GM18499 (cell line): Measurements from ENCODE around the gene CCR9.

Experiments used
- ATAC-seq: cut with Tn5 transposase; IDR thresholded peaks from one replicate; pipeline ENCODE4 v1.9.1; 2021; ENCODE audit warnings: moderate number of reproducible peaks; ENCODE audit not compliant: insufficient read depth, unreplicated experiment

The CCR9 gene

GRCh38 chr3:45871780-45872179 is 14.6 kb upstream of the CCR9 start:
- no peak for ATAC-seq

GRCh38 chr3:45872569-45872968 is 13.8 kb upstream of the CCR9 start:
- ATAC-seq, result no peak

GRCh38 chr3:45873036-45873435 is 13.3 kb upstream of the CCR9 start:
- ATAC-seq, result no peak

GRCh38 chr3:45873638-45874037 is 12.7 kb upstream of the CCR9 start:
- no peak for ATAC-seq

GRCh38 chr3:45874677-45875346 is 11.5 kb upstream of the CCR9 start:
- no peak for ATAC-seq

- ATAC-seq, result no peak
Observed at GRCh38 chr3:45878124-45878523, 8.2 kb upstream of the CCR9 start.

- ATAC-seq, result no peak
Observed at GRCh38 chr3:45880725-45881077, 5.6 kb upstream of the CCR9 start.

- no peak for ATAC-seq
Observed at GRCh38 chr3:45881078-45882022, 5.0 kb upstream of the CCR9 start.

GRCh38 chr3:45884368-45885201 is 1.8 kb upstream of the CCR9 start:
- ATAC-seq, result no peak

- ATAC-seq, result no peak
Observed at GRCh38 chr3:45887285-45887684, 942 bp downstream of the CCR9 start.

- no peak for ATAC-seq
Observed at GRCh38 chr3:45887759-45888511, 1.6 kb downstream of the CCR9 start.

- no peak for ATAC-seq
Observed at GRCh38 chr3:45889337-45889736, 3.0 kb downstream of the CCR9 start.

- ATAC-seq, result no peak
Observed at GRCh38 chr3:45890405-45890804, 4.1 kb downstream of the CCR9 start.

GRCh38 chr3:45892161-45892560 is 5.8 kb downstream of the CCR9 start:
- no peak for ATAC-seq

GRCh38 chr3:45894015-45894414 is 7.7 kb downstream of the CCR9 start:
- no peak for ATAC-seq

- ATAC-seq, result no peak
Observed at GRCh38 chr3:45895686-45896468, 9.5 kb downstream of the CCR9 start.

- no peak for ATAC-seq
Observed at GRCh38 chr3:45896956-45897355, 10.6 kb downstream of the CCR9 start.

GRCh38 chr3:45904931-45905330 is 18.6 kb downstream of the CCR9 start:
- ATAC-seq, result no peak

GRCh38 chr3:45905755-45906154 is 19.4 kb downstream of the CCR9 start:
- no peak for ATAC-seq
